NCI-H187 treated with DMSO at 0.1 percent for 48 hours (cell line): ENCODE data around the gene MTUS2.

Experiments
- DNase-seq: peaks from one replicate; lab custom pipeline; 2025; lab: John Stamatoyannopoulos, UW

MTUS2 gene

DNA sequence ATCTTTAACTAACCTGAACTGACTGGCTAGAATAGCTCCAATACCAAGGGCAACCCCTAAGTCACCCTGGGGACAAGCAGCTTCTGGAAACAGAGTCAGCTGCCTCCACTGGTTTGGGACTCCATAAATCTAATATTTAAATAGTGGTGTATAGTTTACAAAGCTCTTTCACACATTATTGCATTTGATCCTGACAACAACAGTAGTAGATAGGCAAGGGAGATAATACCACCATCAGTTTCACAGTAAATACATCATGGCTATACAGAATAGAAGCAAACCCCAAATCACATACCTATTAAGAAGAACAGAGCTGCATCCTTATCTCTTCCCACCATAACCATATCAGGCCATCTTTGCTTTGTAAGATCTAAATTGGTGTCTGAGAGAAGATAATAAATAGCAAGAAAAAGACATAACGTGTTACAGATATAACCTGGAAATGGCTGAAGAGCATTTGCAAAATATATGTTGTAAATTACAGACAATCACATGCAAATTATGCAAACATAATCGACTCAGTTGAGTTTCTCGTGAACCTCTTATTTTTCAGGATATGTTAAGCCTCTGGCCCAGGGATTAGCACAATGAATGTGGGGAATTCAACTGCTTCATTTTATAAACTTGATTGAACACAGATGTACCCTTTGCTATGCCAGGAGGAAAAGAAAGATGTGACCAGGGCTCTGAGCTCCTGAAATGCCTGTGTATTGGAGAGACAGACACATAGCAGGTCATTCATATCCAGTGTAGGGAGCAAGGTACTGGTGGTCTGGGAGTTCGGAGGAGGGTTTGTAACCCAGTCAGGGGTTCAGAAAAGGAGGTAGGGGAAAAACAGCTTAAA is 632.9 kb downstream of the MTUS2 start:
- no peak for DNase-seq

DNA sequence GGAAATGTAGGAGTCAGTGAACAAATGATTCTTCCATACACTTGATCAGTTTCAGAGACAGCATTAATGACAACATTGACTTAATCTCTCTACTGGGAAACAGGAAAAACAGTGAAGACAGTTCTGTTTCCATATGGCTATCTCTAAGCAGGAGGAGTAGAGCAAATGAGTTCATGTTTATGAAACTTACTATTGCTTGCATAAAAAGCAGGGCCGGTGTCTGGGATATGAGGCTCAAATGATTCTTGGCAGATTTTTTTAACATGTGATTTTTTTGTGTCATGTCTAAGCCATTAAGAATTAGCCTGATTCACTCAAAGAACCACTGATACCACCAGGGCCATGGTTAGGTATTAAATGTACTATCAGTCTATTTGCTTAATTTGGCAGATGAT is 633.5 kb downstream of the MTUS2 start:
- DNase-seq: no peak

DNA sequence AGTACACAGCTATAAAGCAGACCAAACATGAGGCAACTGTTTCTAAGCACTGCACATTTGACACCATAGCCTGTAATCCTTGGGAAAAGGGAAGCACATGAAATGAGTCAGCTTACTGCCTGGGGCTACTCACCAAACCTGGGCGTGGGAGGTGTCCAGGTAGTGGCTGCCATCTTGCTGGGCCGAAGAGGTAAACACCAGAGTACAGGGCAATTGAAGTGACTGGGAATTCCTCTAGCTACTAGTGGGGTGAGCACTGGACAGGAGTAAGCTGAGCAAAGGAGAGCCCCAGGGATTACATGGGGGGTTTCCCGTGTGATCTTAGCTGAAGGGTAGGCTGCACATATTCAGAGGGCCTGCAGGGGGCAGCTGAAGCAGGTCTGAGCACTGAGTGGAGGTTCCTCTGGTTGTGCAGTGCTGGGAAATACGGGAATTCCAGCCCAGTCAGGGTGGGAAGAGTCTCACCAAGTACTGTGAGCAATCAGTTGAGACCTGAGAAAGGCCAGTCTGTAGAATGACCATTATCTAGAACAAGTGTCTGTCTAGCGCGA is 634.9 kb downstream of the MTUS2 start:
- no peak for DNase-seq

DNA sequence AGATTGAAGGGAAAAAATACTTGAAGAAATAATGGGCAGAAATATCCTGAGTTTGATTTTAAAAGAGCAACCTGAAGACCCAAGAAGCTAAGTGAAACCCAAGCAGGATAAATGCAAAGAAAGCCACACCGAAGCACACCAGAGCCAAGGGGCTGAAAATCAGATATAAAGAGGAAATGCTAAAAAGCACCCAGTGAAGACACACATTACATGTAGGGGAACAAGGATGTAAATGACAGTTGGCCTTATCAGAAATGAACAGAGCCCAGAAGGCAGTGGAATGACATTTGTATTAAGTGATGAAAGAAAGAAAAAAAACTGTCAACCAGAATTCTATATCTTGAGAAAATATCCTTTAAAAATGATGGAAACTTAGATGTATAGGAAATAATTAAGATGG is 636.3 kb downstream of the MTUS2 start:
- DNase-seq: no peak

DNA sequence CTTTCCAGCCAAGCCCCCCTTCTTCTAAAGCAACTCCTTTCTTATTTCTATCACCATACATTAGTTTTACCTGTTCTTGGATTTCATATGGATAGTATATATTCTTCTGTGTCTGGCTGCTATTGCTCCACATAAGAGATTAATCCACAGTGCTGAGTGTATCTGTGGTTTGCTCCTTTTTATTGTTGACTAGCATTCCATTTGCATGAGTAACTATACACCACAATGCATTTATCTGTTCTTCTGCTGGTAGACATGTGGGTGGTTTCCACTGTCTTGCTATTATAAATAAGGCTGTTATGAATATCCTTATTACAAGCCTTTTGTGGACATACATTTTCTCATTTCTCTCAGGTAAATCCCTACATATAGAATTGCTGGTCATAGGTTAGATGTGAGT is 637.2 kb downstream of the MTUS2 start:
- DNase-seq: no peak

DNA sequence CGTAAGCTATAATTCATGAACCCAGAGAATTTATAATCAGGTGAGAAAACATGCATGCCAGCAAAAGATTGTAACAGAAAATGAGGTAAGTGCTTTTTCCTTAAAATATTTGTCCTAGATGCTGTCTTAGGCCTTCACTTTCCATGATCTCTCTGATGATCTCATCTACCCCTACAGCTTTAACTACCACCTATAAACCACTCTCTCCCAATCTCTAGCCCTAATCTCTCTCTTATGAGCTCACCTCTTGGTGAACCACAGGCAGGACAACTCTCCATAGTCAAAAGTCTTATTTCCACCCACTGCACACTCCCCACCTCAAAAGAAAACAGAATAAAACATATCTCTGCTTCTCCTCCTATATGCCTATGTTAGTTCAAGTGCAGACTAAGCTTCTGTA is 638.3 kb downstream of the MTUS2 start:
- DNase-seq: no peak

DNA sequence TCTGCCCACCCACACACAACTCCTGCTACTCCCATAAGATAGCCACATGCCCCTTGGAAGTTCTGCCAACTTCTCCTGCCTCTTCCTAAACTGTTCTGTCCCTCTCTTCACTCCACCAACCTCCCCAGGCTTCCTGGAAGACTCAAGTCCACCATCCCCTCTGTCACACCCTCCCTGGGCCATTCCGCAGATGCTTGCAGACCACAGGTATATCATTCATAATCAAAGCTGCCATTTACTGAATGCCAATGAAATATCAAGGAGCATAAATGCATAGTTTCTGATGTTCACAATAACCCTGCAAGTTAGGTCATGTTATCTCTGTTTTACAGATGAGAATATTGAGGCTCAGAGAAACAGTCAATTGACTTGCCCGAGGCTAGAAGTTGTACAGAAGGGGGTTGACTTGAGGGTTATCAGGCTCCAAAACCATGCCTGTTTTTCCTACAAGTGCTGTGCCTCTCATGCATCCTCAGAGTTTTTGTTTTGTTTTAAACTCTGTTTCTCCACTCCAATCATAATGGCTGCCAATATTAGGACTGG is 639.7 kb downstream of the MTUS2 start:
- DNase-seq: no peak

DNA sequence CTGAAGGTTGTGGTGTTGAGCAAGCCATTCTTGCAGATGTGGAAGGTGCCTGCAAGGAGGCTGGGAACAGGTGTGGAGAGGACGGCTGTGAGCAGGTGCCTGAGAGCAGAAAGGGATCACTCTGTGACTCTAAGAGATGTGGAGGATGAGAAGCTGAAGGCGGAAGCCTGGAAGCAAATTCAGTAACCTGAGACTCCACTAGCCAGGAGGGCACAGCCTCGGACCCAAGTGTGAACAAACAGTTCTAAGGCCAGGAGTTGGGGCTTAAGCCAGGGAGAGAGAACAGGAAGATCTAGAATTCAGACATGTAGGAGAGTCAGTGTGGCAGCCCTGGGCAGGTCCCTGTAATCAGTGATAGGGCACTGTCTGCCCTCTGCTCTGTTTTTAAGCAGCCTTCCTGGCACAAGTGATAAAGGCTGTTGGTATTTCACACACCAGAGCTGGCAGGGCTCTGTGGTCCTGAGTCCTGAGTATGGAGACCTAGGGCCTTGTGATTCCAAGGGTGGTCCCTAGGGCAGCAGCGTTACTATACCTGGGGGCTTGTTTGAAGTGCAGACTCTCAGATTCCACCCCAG is 644.1 kb downstream of the MTUS2 start:
- no peak for DNase-seq

DNA sequence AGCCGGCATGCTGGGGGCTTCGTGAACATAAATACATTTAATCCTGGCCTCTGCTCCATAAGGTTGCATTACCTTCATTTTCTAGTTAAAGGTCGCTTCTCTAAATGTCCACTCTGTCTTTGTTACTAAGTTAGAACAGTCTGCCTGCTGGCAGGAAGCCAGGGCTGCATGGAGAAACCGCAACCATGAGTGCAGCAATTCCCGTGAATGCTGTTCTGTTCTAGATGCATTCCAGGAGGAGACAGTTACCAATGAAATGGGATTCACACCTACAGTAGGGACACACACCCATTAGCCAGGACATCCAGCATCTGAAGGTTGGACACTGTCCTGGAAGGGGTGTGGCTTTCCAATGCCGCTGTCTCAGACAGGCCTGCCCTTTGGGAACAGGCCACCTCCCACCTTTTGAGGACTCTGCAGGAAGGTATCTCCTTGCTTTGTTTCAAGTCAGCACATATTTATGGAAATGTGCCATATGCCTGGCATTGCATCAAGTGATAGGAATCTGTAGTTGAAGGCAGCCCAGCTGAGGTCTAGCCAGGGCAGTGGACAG is 645.7 kb downstream of the MTUS2 start:
- DNase-seq: no peak

DNA sequence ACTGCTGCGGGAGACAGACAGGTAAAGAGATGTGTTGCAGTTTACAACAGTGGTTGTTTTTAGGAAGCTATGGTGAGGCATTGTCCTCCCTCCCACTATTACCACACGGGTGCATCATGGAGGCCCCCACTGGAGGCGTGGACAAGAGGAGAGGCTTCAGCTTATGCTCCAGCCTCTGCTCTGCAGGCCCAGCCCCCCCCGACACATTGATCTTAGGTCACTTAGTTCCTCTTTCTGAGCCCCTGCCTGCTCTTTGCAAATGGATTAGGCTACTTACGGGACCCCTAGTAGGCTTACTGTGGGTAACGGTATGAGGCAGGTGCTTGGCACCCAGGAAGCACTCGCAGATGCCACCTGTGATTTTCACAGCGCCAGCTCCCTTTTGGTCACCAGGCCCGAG is 651.4 kb downstream of the MTUS2 start:
- no peak for DNase-seq

DNA sequence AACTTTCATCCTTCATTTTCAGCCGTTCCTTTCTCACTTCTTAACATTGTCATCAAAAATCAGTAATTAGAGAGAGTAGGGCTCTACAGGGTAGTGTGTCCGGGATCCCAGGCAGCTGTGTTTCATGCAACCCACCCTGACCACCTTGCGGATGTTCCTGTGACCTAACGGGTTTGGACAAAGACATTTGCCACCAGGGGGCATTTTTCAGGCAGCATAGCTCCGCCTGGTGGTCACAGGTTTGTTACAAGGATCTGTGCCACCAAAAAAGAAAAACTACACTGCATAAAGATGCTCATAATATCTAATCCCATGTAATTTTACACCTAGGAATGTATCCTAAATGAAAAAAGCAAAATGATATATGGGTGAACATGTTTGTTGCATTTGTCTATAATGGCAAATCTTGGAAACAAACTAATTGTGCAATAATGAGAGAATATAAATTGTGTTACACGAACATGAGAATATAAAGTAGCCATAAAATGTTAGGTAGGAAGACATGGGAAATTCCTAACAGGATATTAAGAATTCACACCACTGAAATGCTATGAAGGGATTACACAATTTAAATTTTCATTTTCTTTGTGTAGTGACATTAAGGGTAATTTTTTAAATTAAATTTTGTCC is 652.3 kb downstream of the MTUS2 start:
- DNase-seq: no peak

DNA sequence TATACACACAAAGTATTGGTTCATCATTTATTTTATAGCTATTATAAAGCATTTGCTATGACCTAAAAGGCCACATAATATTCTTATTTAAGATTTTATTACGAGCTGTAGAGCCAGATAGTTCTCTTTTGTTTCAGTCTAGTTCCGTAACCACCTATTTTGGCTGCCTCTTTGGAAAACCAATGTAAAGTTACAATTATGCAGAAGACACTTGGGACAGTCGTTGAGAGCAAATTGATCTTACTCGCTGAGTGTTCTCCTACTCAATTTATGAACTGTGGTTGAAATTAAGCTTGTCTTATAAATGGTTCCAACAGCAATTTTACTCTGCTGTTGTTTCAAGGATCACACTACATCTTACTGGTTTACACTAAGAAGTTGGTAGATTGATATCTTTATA is 653.0 kb downstream of the MTUS2 start:
- DNase-seq: no peak

DNA sequence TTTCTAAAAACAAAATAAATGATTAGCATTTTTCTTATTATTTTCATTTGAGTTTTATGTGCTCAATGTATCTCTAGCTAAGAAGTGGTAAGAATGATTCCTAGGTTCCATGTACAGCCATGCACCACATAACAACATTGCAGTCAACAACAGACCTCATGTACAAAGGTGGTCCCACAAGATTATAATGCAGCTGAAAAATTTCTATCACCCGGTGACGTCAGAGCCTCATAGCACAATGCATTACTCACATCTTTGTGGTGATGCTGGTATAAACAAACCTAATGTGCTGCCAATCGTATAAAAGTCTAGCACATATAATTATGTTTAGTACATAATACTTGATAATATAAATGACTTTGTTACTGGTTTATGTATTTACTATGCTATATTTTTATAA is 654.9 kb downstream of the MTUS2 start:
- DNase-seq: no peak

DNA sequence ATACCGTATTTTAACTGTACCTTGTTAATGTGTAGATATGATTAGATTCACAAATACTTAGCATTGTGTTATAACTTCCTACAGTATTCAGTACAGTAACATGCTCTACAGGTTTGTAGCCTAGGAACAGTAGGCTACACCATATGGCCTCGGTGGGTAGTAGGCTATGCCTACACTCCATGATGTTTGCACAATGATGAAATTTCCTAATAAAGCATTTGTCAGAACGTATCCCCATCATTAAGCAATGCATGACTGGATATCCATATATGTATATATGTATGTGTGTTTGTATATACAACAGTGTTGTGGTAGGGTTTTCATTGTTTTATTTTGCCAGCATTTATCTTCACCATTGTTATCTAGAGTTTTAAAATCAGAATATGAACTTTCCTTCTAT is 655.9 kb downstream of the MTUS2 start:
- DNase-seq: no peak

DNA sequence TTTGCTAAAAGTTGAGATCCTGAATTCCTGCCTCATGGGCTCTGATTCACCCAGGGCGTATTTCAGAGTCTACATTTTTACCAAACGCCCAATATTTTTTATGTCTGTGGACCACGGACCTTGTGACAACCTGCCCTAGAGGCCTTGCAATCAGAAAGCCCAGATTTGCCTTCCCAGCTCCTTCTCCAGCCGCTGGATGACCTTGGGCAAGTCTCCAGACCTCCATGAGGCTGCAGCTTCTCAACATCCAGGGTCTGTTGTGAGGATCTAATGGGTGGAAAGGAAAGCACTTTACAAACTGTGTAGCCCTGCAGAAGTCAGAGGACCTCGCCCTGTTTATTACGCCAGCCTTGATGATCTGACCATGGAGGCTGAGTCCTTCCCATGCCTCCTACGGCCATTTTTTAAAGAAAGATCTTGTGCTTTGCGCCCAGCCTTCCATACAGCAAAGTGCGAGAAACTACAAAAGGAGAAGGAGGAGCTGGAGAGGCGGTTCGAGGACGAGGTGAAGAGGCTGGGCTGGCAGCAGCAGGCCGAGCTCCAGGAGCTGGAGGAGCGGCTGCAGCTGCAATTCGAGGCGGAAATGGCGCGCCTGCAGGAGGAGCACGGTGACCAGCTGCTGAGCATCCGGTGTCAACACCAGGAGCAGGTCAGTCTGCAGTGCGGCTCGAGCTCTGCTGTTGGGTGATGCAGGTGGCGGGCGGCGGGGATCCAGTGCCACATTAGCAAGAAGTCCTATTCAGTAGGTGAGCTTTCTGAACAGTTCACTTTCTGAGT is 659.8 kb downstream of the MTUS2 start:
- peak; percentile 38 for DNase-seq

DNA sequence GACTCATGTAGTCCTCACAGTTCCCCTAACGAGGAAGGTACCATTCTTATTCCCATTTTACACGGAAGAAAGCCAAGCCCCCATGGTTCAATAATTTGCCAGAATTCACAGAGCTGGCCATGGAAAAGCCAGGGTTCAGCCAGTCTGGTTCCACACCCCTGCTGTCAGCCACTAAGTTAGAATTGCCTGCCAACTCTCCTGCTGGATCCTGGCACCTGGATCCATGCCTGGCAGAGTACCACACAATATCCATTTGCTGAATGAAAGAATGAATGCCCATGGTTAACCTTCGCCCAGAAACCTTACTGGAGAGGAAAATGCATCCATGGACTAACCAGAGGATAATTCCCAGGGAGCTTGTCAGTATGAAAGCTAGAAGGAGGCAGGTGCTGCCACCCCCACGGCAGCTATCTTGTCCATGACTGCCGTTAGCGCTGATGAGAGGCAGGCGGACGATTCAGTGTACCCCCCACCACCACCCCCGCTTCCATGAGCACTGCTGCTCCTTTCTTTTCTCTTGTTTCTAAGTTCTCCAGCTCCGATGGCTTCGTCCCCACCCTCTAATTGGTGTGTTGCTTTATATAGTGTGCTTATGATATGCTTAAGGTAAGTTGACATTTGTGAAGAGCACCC is 660.9 kb downstream of the MTUS2 start:
- DNase-seq: no peak

DNA sequence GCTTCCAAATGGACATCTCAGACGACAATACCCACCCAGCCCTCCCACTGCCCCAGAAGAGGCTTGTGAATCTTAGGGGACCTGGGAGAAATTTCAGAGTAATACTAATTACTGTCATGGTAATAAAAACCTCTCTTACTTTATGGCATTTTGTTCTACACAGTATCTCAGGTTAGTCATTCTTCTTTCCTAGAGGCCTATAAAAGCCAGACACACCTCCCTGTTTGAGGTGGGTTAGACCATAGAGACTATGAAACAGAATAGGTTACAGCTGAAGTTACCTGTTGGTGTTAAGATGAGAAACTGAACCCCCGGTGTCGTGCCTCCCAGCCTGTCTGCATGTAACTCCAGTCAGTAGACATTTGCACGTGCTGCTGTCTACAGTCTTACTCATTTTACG is 661.5 kb downstream of the MTUS2 start:
- DNase-seq: no peak

DNA sequence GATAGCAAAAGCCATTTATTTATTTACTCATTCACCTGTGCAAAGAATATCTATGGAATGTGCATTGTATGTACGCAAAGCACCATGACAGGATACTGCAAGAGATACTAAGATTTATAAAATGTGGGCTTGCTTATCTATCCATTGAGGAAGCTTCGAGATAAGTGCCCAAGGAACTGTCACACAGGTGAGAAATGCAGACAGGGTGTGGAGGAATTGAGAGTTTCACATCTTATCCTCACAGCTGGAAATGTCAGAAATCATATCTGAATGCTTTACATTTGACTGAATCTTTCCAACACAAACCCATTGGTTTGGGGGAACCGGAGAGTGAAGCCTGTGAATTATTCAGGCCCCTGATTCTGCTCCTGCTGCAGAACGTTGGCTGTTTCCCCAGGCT is 662.4 kb downstream of the MTUS2 start:
- no peak for DNase-seq

DNA sequence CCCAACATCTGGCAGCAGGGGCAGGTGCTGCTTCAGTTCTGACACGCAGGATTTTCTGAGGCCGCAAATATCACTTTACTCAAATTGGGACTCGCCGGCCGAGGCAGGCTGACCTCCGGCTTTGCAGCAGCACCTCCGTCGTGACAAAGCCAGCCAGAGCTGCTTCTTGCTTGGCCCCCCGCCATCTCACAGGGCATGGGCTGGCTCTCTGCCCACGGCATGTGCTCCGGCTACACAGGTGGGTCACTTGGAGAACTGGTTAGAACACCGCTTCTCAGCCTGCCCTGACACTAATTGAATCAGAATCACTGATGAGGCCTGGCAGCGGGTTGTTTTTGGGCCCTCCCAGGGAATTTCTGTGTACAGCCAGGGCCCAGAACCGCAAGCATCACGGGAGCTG is 663.1 kb downstream of the MTUS2 start:
- no peak for DNase-seq

DNA sequence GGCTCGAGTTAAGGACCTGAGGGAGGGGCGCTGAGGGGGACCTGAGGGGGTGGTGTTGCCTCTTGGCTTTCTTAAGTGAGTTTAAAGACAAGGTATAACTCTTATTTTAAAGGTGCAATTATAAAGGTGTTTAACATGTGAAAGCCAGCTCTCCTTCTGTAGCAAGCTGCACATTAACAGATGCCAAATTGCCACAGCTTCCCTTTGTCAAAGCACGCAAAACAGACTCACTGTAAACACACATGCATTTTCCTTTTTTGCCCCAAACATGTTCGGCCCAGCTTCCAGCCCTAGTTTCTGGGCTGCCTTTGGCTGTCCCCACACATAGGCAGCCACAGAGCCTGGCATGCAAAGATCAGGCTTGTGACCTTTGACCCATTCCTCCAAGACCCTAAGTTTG is 663.5 kb downstream of the MTUS2 start:
- DNase-seq: no peak

DNA sequence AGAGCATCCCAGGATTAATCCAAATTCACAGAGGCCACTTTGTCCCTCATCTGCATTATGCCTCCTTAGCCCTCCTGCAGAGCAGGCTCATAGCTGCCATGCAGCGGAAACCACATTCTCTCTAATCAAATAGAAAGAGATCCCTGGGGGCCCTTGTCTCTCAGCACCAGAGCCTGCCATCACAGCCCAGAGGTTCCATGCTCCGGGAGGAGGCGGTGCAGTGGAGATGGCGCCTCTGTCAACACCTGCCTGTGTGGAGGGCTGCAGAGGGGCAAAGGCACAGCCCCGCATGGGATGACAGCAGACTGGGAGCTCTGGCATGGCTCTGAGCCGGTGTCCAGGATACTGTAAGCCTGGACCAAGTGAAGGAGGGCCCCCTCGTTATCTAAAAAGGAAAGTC is 664.1 kb downstream of the MTUS2 start:
- DNase-seq: peak; percentile 31
